Vagina (tissue), 2 donors: Measurements from ENCODE around the gene UNC93A.
"Not testable (repeated sequence)": the region's sequence is repeated elsewhere in the genome, so short reads cannot be mapped to it uniquely, and the experiment has no call there.

Experiments used
- POLR2AphosphoS5 ChIP-seq, 2 donors: sonication (generic); formaldehyde crosslinking; IDR thresholded peaks; one replicate each; pipeline ENCODE4 v1.9.0; 2017; ENCODE audit warnings: antibody characterized with exemption in 2 of 2, mild to moderate bottlenecking in 2 of 2, low read depth in 1 of 2; ENCODE audit not compliant: insufficient read depth in 1 of 2
- TF ChIP-seq, protein P1 (sequence below), 3 experiments: fragments of 450-650 bp in 2 of 3; fragments of 200-600 bp in 1 of 3; sonication (generic) in 1 of 3; IDR thresholded peaks; one replicate each; pipeline ENCODE4 v1.5.1; 2017 to 2019; ENCODE audit warnings: antibody characterized with exemption in 3 of 3, mild to moderate bottlenecking in 2 of 3, moderate library complexity in 2 of 3

DNA sequence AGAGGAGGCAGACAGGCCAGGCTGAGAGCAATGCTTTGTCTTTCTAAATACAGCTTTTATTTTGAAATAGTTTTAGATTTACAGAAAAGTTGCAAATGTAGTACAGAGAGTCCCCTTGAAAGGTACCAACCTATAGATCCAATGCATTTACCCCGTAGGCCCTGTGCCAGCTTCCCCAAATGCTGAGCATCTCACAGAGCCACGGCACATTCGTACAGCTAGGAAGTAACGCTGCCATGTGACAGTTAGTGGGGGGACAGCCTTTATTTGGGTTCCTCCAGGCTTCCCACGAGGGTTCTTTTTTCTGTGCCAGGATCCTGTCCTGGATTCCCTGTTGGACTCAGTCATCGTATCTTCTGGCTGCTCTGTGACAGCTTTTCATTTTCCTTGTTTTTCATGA, 20.6 kb downstream of the UNC93A start:
- TF ChIP-seq, protein P1, sequence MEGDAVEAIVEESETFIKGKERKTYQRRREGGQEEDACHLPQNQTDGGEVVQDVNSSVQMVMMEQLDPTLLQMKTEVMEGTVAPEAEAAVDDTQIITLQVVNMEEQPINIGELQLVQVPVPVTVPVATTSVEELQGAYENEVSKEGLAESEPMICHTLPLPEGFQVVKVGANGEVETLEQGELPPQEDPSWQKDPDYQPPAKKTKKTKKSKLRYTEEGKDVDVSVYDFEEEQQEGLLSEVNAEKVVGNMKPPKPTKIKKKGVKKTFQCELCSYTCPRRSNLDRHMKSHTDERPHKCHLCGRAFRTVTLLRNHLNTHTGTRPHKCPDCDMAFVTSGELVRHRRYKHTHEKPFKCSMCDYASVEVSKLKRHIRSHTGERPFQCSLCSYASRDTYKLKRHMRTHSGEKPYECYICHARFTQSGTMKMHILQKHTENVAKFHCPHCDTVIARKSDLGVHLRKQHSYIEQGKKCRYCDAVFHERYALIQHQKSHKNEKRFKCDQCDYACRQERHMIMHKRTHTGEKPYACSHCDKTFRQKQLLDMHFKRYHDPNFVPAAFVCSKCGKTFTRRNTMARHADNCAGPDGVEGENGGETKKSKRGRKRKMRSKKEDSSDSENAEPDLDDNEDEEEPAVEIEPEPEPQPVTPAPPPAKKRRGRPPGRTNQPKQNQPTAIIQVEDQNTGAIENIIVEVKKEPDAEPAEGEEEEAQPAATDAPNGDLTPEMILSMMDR (IDR thresholded peaks at IDR 0.05): not testable (repeated sequence)
- not testable (repeated sequence) for TF ChIP-seq POLR2AphosphoS5 (IDR thresholded peaks at IDR 0.05; ENCODE audit: insufficient read depth in 1 of 2, low read depth in 1 of 2)
